HepG2 (cell line): Measurements from ENCODE around the gene ALDH4A1. TPM values are rescaled to one million over a fixed set of nuclear protein-coding genes. Genes with fewer than 3 reads are reported as not detected.
A peak's percentile ranks its signal among the peaks of the same experiment; 100 is the strongest.

Experiments used
- BCL3 ChIP-seq: sonication (generic); formaldehyde crosslinking; IDR thresholded peaks from 2 replicates; pipeline ENCODE4 v1.5.1; 2020; ENCODE audit warnings: mild to moderate bottlenecking, missing genetic modification reagents, moderate library complexity
- CREB3 ChIP-seq: sonication (generic); formaldehyde crosslinking; IDR thresholded peaks from 2 replicates; pipeline ENCODE4 v1.5.0; 2020; ENCODE audit warnings: missing genetic modification reagents
- HMGXB4 ChIP-seq, 2 experiments: sonication (generic) in 1 of 2; formaldehyde crosslinking in 1 of 2; IDR thresholded peaks; 2 replicates each; pipeline versions ENCODE4 v1.4.0 to v1.6.1; 2018 to 2020; ENCODE audit warnings: missing genetic modification reagents in 2 of 2, borderline replicate concordance in 1 of 2, low read depth in 1 of 2, mild to moderate bottlenecking in 1 of 2, missing biosample characterization in 1 of 2
- RFX5 ChIP-seq: IDR thresholded peaks from 2 replicates; pipeline ENCODE4 v1.6.1; 2011; ENCODE audit warnings: low read depth, low read length, improper control_type of control experiment
- TAF1 ChIP-seq: sonication (generic); formaldehyde crosslinking; IDR thresholded peaks from 2 replicates; pipeline ENCODE4 v1.4.0; 2020; ENCODE audit warnings: missing genetic modification reagents
- ZNF142 ChIP-seq: sonication (generic); formaldehyde crosslinking; IDR thresholded peaks from 2 replicates; pipeline ENCODE4 v1.4.0; 2020; ENCODE audit warnings: missing genetic modification reagents
- ZNF382 ChIP-seq: sonication (generic); formaldehyde crosslinking; IDR thresholded peaks from 2 replicates; pipeline ENCODE4 v1.5.0; 2020; ENCODE audit warnings: missing genetic modification reagents, mild to moderate bottlenecking, borderline replicate concordance
- ZNF430 ChIP-seq: sonication (generic); formaldehyde crosslinking; IDR thresholded peaks from 2 replicates; pipeline ENCODE4 v1.9.0; 2021; ENCODE audit warnings: mild to moderate bottlenecking, missing genetic modification reagents
- ZNF770 ChIP-seq: sonication (generic); formaldehyde crosslinking; IDR thresholded peaks from 2 replicates; pipeline ENCODE4 v1.5.0; 2020; ENCODE audit warnings: mild to moderate bottlenecking, missing genetic modification reagents
- ZNF773 ChIP-seq: sonication (generic); formaldehyde crosslinking; IDR thresholded peaks from 2 replicates; pipeline ENCODE4 v1.4.0; 2020; ENCODE audit warnings: missing genetic modification reagents, borderline replicate concordance
- ZNF784 ChIP-seq: sonication (generic); formaldehyde crosslinking; IDR thresholded peaks from 2 replicates; pipeline ENCODE4 v1.5.1; 2020; ENCODE audit warnings: missing genetic modification reagents, mild to moderate bottlenecking, borderline replicate concordance
- polyA plus RNA-seq, 8 experiments: library from polyadenylated mRNA; depleted of rRNA in 3 of 8; stranded (reverse) in 7 of 8; unstranded in 1 of 8; fragments of >200 nt; fragmentation: Illumina TruSeq in 4 of 8; extraction: Trizol in 4 of 8; gene quantifications; 2 replicates each; pipeline versions ENCODE4 v1.2.1 to v1.2.3, GENCODE V29; 2011 to 2016; ENCODE audit warnings: low read depth in 4 of 8, missing spikeins in 1 of 8, mixed read lengths in 1 of 8; ENCODE audit not compliant: insufficient read depth in 1 of 8
- total RNA-seq, 5 experiments: library from RNA; depleted of rRNA; stranded (reverse); fragments of >200 nt; fragmentation: Illumina TruSeq; extraction: Trizol; gene quantifications; 2 replicates each; pipeline ENCODE4 v1.2.3, GENCODE V29; 2016; ENCODE audit warnings: low read depth in 1 of 5
- TF ChIP-seq, protein P1 (sequence below): IDR thresholded peaks from 2 replicates; pipeline ENCODE4 v1.6.1; 2016; ENCODE audit warnings: missing compliant biosample characterization, missing genetic modification reagents, borderline replicate concordance

ALDH4A1 gene
- total and polyA plus RNA-seq, 2 of the 13 experiments (the other 11 are each of a cell fraction or from before 2014, with no cell fraction given), result 76.4 to 240 TPM

GRCh38 chr1:18901952-18902522, 318 bp downstream of the ALDH4A1 start (continued):
- TF ChIP-seq ZNF142 (CRISPR knock-in tag) (0 out of 2 replicates have a peak, but pooled peaks have one; percentile 31), ZNF770 (CRISPR knock-in tag) (no peak), ZNF382 (CRISPR knock-in tag) (no peak), HMGXB4 (CRISPR knock-in tag; IDR thresholded peaks at IDR 0.05; ENCODE audit: borderline replicate concordance in 1 of 2, low read depth in 1 of 2) (no peak), BCL3 (CRISPR knock-in tag) (peak; percentile 83; the same call in 1 of the 2 replicates), RFX5 (no peak), ZNF784 (CRISPR knock-in tag) (0 out of 2 replicates have a peak, but pooled peaks have one; percentile 48), ZNF773 (CRISPR knock-in tag) (peak; percentile 47; the same call in 1 of the 2 replicates), ZNF430 (CRISPR knock-in tag) (no peak), TAF1 (CRISPR knock-in tag) (peak; percentile 65), CREB3 (no peak)
- TF ChIP-seq, protein P1, sequence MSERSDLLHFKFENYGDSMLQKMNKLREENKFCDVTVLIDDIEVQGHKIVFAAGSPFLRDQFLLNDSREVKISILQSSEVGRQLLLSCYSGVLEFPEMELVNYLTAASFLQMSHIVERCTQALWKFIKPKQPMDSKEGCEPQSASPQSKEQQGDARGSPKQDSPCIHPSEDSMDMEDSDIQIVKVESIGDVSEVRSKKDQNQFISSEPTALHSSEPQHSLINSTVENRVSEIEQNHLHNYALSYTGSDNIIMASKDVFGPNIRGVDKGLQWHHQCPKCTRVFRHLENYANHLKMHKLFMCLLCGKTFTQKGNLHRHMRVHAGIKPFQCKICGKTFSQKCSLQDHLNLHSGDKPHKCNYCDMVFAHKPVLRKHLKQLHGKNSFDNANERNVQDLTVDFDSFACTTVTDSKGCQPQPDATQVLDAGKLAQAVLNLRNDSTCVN (CRISPR knock-in tag), result no peak
